Measurements from ENCODE around the gene PJVK.

PJVK gene

GRCh38 chr2:178502751-178503150, 51.6 kb downstream of the PJVK start:
- DNase-seq (ENCODE audit: low read depth in 1 of 2, low spot score in 1 of 2), result no peak
- in situ Hi-C loops (cut with HindIII; ENCODE audit: low pct_unique_long_range_greater_than_20kb, low sequenced_read_pairs), result no loop called here
- no peak for TF ChIP-seq JUND (IDR thresholded peaks at IDR 0.05; ENCODE audit: low read depth)

- no peak for DNase-seq (ENCODE audit: low read depth in 1 of 2, low spot score in 1 of 2)
- TF ChIP-seq JUND (IDR thresholded peaks at IDR 0.05; ENCODE audit: low read depth), result no peak
- in situ Hi-C loops (cut with HindIII; ENCODE audit: low pct_unique_long_range_greater_than_20kb, low sequenced_read_pairs), result no loop called here
These were observed 54.9 kb downstream of the PJVK start for GRCh38 chr2:178506101-178506500.

GRCh38 chr2:178506524-178506923, 55.3 kb downstream of the PJVK start:
- no peak for TF ChIP-seq JUND (IDR thresholded peaks at IDR 0.05; ENCODE audit: low read depth)
- DNase-seq (ENCODE audit: low read depth in 1 of 2, low spot score in 1 of 2), result no peak
- in situ Hi-C loops (cut with HindIII; ENCODE audit: low pct_unique_long_range_greater_than_20kb, low sequenced_read_pairs), result no loop called here

GRCh38 chr2:178506949-178507348, 55.8 kb downstream of the PJVK start:
- TF ChIP-seq JUND (IDR thresholded peaks at IDR 0.05; ENCODE audit: low read depth), result no peak
- in situ Hi-C loops (cut with HindIII; ENCODE audit: low pct_unique_long_range_greater_than_20kb, low sequenced_read_pairs), result no loop called here
- DNase-seq (ENCODE audit: low read depth in 1 of 2, low spot score in 1 of 2), result no peak

- no peak for DNase-seq (ENCODE audit: low read depth in 1 of 2, low spot score in 1 of 2)
- in situ Hi-C loops (cut with HindIII; ENCODE audit: low pct_unique_long_range_greater_than_20kb, low sequenced_read_pairs), result no loop called here
- TF ChIP-seq JUND (IDR thresholded peaks at IDR 0.05; ENCODE audit: low read depth), result no peak
These were observed 57.5 kb downstream of the PJVK start for GRCh38 chr2:178508646-178509045.

GRCh38 chr2:178510384-178510783, 59.2 kb downstream of the PJVK start:
- no peak for TF ChIP-seq JUND (IDR thresholded peaks at IDR 0.05; ENCODE audit: low read depth)
- no peak for DNase-seq (ENCODE audit: low read depth in 1 of 2, low spot score in 1 of 2)
- in situ Hi-C loops (cut with HindIII; ENCODE audit: low pct_unique_long_range_greater_than_20kb, low sequenced_read_pairs), result no loop called here
